Mucosa of gallbladder (tissue), 1 donor: ENCODE results near the gene RGR. TPM values are rescaled to one million over a fixed set of nuclear protein-coding genes. Genes with fewer than 3 reads are reported as not detected.
"Not testable (repeated sequence)": the region's sequence is repeated elsewhere in the genome, so short reads cannot be mapped to it uniquely, and the experiment has no call there.

Source experiments
- DNase-seq: peaks from one replicate; pipeline ENCODE4 v3.0.0-alpha.2; 2020; ENCODE audit warnings: low spot score
- total RNA-seq: library from RNA; stranded (reverse); gene quantifications from one replicate; pipeline ENCODE4 v1.2.1, GENCODE V29; 2021
- donor health status: DM: no; HTN: no; CAD: no.

RGR gene
- total RNA-seq, 1 donor from 2014 or later: not detected

DNA sequence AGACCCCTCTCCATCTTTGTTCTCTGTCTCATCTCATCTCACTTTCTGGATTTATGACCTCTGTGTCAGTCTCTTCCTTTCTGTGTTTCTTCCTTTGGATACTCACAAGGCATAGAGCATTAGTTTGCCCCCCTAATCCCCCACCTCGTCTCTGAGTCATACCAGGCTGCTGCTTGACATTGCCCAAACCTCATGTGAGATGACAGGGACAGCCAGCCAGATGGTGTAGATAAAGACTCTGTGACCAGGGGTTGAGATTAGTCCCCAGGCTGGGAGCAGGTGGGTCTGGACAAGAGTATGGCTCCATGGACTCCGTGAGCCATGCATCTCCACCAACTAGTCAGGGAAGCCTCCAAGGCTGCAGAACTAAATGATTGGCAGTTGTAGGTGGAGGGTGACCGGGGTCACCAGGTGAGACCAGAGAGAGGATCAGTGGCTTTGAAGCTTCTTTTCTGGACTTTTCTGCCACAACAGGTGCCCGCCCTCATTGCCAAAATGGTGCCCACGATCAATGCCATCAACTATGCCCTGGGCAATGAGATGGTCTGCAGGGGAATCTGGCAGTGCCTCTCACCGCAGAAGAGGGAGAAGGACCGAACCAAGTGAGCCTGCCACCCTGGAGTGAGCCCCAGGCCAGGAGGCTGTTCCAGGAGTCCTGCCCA lies 13.3 kb downstream of the RGR start:
- DNase-seq: no peak

DNA sequence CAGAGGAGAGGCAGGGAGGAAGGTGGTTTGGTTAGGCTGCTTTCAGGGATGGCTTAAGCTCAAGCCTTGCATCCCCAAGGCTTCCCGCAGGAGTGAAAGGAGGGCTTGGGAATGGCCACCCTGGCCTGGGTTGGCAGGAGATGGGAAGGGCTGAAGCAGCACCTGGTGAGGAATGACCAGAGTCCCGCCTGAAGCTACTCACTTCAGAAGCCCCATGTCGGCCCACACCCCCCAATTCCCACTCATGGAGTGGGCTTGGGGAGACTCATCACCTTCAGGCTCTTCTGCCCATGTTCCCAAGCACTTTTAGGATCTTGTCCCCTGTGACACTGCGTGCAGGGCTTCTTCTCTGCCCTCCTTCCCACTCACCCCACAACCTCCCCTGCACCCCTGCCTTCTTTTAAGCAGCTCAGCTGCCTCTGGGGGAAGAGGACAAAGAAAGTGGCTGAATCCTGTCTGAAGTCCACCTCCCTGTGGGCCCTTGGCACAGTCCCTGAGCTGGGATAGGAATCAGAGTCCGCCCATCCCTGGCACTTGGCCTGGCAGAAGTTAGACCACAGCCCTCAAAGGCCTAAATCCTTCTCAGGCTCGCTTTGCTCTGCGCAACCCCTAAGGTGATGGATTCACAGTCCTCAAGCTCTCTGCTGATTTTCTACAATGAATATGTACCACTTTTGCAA lies 16.5 kb downstream of the RGR start:
- DNase-seq: no peak

DNA sequence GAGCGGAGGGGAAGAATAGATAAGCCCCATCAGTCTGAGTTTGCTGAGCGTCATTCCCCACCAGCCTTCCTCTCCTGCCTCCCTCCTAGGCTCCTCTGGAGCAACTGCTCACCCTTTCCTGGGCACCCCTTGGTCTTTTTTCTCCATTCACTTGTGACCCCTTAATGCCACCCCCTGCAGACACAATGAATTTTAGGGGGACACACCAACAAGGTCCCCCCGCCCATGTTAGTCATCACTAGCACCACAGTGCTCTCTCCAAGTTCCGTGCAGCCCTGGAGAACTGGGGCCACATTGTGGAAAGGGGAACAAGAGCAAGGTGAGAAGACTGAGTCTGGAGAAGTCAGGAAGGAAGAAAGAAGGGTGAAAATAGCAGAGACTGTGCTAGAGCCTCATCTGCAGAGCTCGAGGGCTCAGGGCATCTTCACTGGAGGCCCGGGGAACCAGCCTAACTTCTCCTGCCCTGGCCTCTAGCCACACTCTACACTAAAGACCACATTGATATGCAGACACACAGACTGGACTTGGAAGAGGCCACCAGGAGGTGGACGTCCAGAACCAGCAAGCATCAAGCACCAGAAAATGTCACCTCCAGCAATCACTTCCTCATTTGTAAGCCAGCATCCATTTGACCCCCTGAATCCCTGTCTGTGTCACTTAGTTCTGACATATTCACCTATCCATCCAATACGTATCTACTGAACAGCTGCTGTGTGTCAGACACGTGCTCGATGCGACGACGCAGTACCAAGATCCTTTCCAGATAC lies 17.5 kb downstream of the RGR start:
- no peak for DNase-seq

DNA sequence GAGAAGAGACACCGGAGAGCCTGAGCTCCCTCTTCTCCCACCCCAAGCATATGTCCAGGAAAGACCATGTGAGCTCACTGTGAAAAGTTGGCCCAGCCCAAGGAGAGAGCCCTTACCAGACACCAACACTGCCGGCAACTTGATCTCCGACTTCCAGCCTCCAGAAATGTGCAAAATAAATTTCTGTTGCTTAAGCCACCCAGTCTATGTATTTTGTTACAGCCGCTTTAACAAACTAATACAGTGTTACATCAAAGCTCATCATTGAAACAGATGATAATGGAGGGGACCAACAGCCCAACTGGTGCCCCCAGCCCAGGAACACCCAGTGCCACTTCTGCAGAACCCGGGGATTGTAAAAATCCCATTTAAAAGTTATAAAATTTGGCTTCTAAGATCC lies 18.9 kb downstream of the RGR start:
- DNase-seq: no peak

DNA sequence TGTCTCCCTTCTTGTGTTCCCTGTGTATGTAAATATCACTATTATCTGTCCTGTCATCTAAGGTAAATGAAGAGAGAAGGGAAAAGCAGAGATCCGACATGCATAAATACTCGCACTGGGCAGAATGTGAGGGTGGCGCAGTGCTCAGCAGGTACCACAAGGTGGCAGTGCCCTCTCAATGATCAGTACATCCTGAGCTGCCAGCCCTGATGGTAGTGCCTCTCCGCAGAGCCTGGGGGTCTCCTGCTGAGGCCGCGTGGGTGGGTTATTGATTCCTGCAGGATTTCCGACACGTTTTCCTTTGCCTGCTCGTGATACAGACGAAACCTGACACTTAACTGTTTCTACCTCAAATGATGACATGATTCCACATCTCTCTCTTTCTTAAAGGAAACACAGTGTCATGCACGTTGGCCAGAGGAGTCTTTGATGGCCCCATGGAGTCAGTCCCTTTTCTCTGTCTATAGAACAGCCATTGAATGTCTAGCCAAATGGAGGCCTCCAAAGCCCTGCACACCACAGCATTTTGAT lies 19.8 kb downstream of the RGR start:
- DNase-seq: peak; percentile 65

DNA sequence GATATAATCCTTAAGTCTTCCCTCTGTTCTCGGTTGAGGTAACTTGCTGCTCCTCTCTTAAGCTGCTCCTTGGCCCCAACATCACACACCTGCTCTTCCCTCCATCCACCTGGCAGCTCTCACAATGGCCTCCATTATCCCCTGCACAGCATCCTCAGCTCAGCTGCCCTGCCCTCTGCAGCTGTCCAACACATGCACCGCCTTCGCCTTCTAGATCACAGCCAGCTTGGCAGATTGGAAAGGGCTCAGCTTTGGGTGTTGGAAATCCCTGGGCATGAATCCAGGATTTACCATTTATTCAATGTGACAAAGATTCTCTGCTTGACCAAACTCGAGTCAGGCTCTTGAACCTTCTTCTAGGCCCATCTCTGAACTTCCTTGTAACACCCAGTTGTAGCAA lies 20.6 kb downstream of the RGR start:
- DNase-seq: no peak

DNA sequence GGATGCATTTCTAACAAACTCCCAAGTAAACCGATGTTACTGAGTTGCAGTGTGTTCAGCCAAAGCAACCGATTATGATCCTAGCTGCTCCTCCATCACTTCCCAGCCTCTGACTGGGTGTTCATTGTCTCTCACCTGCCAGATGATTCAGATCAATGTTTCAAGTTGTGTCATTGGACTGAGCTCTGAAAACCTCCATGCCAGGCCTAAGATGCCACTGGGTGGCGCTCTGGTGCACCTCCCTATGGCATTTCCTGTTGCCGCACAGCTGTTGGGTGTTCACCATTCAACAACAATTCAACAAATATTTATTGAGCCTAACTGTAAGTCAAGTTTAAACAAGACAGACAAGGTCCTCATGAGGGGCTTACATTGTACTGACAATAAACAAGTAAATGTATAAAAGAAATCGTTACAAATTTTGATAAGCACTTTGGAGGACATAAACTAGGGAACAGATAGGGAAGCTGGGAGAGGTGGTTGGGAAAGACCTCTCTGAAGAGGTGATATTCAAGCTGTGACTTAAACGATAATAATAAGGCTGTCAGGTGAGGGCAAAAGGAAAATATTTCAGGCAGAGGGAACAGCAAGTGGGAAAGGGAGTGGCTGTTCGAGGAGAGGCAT lies 22.8 kb downstream of the RGR start:
- no peak for DNase-seq

DNA sequence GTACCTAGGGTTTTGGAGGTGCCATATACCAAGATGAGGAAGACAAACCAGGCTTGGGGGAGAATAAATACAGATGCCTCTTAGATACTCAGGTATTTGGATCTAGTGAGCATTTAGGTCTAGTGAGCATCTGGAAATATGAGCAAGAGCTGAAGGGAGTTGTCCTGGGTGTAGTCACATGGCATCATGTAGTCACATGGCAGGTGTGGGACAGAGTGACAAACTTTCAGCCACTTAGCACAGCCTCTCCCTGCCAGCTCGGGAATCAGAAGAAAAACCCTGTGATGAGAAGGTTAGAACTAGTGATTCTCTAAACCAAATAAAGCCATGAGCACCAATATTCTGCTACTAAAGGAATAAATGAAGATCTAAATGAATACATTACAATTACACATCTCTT lies 24.3 kb downstream of the RGR start:
- DNase-seq: no peak

DNA sequence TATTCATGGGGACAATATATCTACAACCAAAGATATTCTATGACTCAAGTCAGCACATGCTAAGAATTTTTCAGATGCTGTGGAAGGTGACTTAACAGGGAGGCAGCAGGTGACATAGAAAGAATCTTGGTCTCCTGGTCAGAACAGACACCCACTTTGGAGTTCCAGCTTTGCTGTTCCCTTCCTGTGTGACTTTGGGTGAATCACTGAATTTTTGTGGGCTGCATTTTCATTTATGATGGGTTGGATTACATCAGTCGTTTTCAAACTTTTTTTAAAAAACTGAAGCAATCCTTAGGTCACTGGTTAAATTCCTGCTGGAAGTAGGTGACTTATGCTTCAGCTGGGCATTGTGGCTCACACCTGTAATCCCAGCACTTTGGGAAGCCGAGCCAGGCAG lies 24.9 kb downstream of the RGR start:
- DNase-seq: no peak

DNA sequence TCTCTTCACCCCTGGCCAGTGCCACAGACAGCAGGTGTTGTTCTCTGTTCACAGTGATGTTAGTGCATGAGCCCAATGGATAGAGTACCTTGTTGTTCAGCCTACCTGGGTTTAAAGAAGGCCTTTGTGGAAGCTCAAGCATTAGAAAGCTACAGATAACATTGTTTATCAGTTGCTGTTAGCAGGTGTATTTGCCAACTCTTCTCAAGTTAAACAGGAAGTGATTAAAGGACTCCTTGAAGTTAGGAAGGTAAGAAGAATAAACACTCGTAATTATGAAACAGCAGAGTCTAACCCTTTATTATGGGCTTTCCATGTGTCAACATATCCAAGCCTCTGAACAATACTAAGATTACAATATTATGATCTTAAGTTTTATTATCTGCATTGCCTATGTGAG lies 25.9 kb downstream of the RGR start:
- no peak for DNase-seq

DNA sequence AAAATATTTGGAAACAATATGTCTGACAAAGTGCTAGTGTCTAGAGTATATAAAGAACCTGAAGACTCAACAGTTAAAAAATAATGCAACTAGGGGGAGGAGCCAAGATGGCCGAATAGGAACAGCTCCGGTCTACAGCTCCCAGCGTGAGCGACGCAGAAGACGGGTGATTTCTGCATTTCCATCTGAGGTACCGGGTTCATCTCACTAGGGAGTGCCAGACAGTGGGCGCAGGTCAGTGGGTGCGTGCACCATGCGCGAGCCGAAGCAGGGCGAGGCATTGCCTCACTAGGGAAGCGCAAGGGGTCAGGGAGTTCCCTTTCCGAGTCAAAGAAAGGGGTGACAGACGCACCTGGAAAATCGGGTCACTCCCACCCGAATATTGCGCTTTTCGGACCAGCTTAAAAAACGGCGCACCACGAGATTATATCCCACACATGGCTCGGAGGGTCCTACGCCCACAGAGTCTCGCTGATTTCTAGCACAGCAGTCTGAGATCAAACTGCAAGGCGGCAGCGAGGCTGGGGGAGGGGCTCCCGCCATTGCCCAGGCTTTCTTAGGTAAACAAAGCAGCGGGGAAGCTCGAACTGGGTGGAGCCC lies 35.1 kb downstream of the RGR start:
- not testable (repeated sequence) for DNase-seq

DNA sequence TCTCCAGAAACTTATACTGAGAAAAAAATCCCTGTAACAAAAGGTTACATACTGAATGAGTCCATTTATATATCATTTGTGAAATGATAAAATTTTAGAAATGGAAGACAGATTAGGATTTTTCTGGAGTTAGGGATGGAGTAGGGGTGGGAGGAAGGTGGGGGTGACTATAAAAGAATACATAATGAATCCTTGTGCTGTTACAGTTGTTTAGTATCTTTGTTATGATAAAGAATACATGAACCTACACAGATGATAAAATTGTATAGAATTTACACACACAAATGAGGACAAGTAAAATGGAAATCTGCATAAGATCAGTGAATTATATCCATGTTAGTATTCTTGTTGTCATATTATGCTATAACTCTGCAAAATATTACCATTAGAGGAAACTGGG lies 41.8 kb downstream of the RGR start:
- DNase-seq: no peak

DNA sequence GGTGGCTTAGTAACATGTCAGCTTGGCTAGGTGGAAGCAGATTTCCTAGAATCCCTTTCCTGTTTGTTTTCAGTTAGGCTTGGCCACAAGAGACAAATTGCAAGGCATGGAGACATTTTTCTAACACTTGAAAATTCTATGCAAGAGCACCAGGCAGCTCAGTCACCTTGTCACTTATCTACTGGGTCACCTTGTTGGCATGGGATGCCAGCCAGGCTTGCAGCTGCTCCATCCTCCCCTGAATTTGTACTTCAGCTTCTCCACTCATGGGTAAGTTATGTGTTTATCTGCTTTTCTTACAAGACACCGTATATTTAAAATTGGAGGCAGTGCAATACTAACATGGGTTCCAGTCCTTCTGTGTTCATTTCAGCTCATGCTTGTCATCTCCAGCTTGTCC lies 43.3 kb downstream of the RGR start:
- DNase-seq: no peak

DNA sequence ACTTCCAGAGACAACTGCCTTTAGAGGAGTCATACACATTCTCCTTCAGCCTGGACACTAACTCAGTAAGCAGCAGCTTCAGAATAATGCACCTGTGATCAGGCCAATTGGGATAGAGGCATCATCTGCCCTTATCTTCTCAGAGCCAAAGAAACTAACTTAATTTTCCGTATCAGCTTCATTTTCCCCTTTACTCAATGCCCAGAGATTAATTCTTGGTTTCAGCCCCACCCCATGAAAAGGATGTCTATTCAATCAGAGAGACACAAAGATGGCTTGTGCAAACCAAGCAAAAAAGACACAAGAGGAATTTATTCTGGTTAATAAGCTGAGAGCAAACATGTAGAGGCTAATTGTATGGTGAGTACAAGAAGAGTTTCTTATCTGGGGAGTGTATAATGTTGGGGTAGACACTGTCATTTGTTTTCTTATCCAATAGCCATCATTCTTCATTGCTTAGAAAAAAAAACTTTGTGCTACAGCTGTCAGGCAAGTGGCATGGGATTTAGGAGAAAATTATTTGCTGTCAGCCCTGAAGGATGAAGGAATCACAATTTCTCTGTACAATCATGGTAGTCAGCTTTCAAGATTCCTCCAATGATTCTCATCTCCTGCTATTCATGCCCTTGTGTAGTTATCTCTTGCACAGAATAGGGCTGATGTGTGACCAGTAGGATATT lies 44.8 kb downstream of the RGR start:
- DNase-seq: no peak

DNA sequence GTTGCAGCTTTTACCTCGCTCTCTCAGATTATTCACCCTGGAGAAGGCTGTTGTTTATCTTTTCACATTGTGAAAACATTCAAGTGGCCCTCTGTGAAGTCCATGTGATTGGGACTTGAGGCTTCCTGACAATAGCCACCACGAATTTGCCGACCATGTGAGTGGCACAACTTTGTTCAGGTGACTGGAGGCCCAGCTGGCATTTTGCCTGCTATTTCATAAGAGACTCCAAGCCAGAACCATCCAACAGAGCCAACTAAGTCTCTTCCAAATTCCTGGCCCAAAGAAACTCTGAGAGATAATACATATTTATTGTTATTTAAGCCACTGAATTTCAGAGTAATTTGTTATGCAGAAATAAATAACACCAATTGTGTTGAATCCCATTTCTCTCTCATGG lies 45.4 kb downstream of the RGR start:
- DNase-seq: no peak

DNA sequence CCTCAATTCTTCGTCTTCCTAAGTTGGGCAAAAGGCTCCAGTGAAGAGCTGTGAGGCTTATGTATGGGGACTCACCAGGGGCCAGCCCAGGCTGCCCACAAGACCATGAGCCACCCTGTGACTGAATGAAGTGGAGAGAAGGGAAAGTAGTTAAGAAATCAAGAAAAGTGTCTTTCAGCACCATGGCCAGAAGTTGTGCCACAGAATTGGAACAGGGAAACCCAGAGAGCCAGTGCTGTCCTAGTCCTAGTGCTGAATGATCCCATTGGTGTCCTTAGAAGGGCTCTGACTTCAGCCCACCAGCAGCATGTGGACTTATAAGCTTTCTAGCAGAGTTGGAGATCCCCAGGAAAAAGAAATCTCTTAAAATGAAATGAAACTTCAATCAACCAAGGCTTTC lies 46.5 kb downstream of the RGR start:
- no peak for DNase-seq

DNA sequence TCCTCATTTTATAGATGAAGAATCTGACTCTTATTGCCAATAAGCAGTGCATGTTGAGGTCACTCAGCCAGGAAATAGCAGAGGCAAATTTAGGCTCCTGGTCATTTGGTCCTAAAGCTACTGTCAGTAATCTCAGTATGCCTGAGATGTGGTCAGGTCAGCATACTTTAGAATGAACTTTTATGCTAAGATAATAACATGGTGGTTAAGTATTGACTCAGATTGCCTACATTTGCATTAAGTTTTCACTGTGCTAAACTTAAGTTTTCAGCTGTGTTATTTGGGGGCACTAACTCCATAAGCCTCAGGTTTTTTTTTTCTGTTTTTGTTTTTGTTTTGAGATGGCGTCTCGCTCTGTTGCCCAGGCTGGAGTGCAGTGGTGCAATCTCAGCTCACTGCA lies 47.6 kb downstream of the RGR start:
- no peak for DNase-seq

DNA sequence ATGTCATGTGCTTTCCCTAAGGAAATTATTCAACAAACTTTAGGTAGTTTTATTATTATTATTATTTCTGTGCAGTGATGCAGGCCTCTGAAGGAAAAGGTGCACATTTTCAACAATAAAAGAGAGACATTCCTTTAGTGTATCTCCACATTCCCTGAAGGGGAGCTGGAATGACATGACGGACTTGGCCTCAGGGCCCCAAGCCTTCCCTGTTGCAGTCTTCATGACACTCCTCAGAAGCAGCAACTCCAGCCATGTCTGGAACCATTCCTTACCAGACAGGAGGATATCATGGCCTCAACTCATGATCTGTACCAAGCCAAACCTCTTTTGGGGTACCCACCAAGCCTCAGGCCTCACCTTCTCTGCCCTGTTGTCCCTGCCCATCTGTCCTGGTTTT lies 48.3 kb downstream of the RGR start:
- DNase-seq: no peak

DNA sequence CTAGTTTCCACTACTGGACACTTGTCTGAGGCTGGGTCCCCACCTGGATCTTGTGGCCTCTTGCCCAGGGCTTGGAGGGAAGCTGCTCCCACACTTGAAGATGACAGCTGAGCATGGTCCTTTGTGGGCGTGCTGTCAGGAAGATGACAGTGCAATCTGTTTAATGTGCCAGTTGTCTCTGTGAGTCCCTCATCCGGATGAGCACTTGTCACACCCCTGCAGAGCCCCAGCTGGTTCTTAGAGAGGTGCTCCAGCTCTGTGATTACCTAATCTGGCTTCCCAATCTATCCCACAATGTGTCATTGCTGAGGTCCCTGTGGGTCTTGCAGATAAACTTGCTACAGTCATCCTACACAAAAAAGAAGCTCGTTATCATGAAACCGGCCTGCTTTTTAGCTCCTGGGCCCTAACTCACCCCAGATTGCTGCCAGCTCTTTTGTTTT lies 48.7 kb downstream of the RGR start:
- DNase-seq: no peak

DNA sequence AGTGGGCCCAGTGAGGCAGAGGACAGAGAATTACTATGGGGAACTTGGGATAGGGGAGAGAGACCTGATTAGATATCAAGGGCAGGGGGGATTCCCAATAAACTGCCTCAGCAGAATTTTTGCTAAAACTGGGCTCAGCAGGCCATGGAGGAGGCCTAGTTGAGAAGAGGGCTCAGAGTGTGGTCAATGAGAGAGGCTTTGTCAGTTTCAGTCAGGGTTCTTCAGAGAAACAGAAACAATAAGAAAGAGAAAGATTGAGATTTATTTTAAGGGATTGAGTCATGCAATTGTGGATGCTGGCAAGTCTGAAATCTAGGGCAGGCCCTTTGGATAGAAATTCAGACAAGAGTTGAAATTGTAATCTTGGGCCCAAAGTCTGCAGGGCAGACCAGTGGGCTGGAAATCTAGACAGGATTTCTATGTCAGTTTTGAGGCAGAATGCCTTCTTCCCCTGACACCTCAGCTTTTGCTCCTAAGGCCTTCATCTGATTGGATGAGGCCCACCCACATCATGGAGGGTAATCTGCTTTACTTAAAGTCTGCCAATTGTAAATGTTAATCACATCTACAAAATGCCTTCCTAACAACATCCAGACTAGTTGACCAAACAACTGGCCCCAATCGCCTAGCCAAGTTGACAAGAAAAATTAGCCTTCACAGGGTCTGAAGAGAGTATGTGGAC lies 50.1 kb downstream of the RGR start:
- DNase-seq: no peak
